WTC11 (cell line): Measurements from ENCODE around the gene ARHGAP6. TPM values are rescaled to one million over a fixed set of nuclear protein-coding genes. Genes with fewer than 3 reads are reported as not detected.

Experiments used
- ATAC-seq: fragments of 200-7000 bp; cut with Tn5 transposase; 2 replicates; pipeline ENCODE4 v1.10.0; 2021; ENCODE audit warnings: mild to moderate bottlenecking, moderate library complexity
- CTCF ChIA-PET: fragments of 300-600 bp; sonication (Branson Sonifier 250); formaldehyde crosslinking; loops from one replicate; lab custom pipeline; 2021; ENCODE audit warnings: antibody characterized with exemption; lab: Charles Lee
- POLR2A ChIA-PET: fragments of 350-600 bp; sonication (Branson Sonifier 250); formaldehyde crosslinking; loops from one replicate; lab custom pipeline; 2021; ENCODE audit warnings: antibody characterized with exemption; lab: Charles Lee
- DNase-seq: peaks from one replicate; pipeline ENCODE4 v3.0.0; 2021; ENCODE audit warnings: low spot score
- H3K27ac Mint-ChIP-seq: 2 replicates; pipeline ENCODE4 v1.8.0; 2021; ENCODE audit warnings: mixed read lengths
- H3K27me3 Mint-ChIP-seq: 2 replicates; pipeline ENCODE4 v1.8.0; 2021; ENCODE audit warnings: low read depth, mild to moderate bottlenecking, moderate library complexity, mixed read lengths
- H3K36me3 Mint-ChIP-seq: 2 replicates; pipeline ENCODE4 v1.8.0; 2021; ENCODE audit warnings: mixed read lengths
- H3K4me1 Mint-ChIP-seq: 2 replicates; pipeline ENCODE4 v1.8.0; 2022; ENCODE audit warnings: mixed read lengths
- H3K4me3 Mint-ChIP-seq: 2 replicates; pipeline ENCODE4 v1.8.0; 2021; ENCODE audit warnings: mild to moderate bottlenecking, moderate library complexity, mixed read lengths
- H3K9me3 Mint-ChIP-seq: 2 replicates; pipeline ENCODE4 v1.8.0; 2021; ENCODE audit warnings: mixed read lengths
- CBFB ChIP-seq: sonication (generic); formaldehyde crosslinking; IDR thresholded peaks from 2 replicates; pipeline ENCODE4 v1.8.1; 2022; ENCODE audit warnings: mild to moderate bottlenecking, low read depth, missing genetic modification reagents
- CREM ChIP-seq: sonication (generic); formaldehyde crosslinking; IDR thresholded peaks from 2 replicates; pipeline ENCODE4 v1.8.1; 2022; ENCODE audit warnings: mild to moderate bottlenecking, missing genetic modification reagents, moderate library complexity
- E2F1 ChIP-seq: sonication (generic); formaldehyde crosslinking; IDR thresholded peaks from 2 replicates; pipeline ENCODE4 v1.8.0; 2022; ENCODE audit warnings: mild to moderate bottlenecking, missing genetic modification reagents
- E2F4 ChIP-seq: sonication (generic); formaldehyde crosslinking; IDR thresholded peaks from 2 replicates; pipeline ENCODE4 v1.8.1; 2022; ENCODE audit warnings: low read depth, mild to moderate bottlenecking, moderate library complexity, missing genetic modification reagents, borderline replicate concordance
- ERG ChIP-seq: fragments of 250-450 bp; sonication (Bioruptor Pico); IDR thresholded peaks from 2 replicates; pipeline ENCODE4 v1.8.0; 2021; ENCODE audit warnings: mild to moderate bottlenecking
- FOXJ3 ChIP-seq: sonication (generic); formaldehyde crosslinking; IDR thresholded peaks from 2 replicates; pipeline ENCODE4 v1.9.0; 2021; ENCODE audit warnings: missing genetic modification reagents, mild to moderate bottlenecking, borderline replicate concordance
- FOXP1 ChIP-seq: sonication (generic); formaldehyde crosslinking; IDR thresholded peaks from 2 replicates; pipeline ENCODE4 v1.8.0; 2022; ENCODE audit warnings: missing genetic modification reagents, mild to moderate bottlenecking, moderate library complexity, borderline replicate concordance
- JUN ChIP-seq: sonication (generic); formaldehyde crosslinking; IDR thresholded peaks from 2 replicates; pipeline ENCODE4 v1.8.0; 2023; ENCODE audit warnings: mild to moderate bottlenecking, missing genetic modification reagents
- KAT7 ChIP-seq: sonication (generic); formaldehyde crosslinking; IDR thresholded peaks from 2 replicates; pipeline ENCODE4 v1.8.1; 2023; ENCODE audit warnings: missing genetic modification reagents, mild to moderate bottlenecking, borderline replicate concordance
- MLX ChIP-seq: sonication (generic); formaldehyde crosslinking; IDR thresholded peaks from 2 replicates; pipeline ENCODE4 v1.8.1; 2023; ENCODE audit warnings: mild to moderate bottlenecking, missing genetic modification reagents, moderate library complexity
- MYBL2 ChIP-seq: sonication (generic); formaldehyde crosslinking; IDR thresholded peaks from 2 replicates; pipeline ENCODE4 v1.8.1; 2023; ENCODE audit warnings: mild to moderate bottlenecking, moderate library complexity, missing genetic modification reagents
- NFATC4 ChIP-seq: fragments of 250-450 bp; sonication (Bioruptor Pico); IDR thresholded peaks from 2 replicates; pipeline ENCODE4 v1.9.0; 2021; ENCODE audit warnings: mild to moderate bottlenecking
- NR3C1 ChIP-seq: sonication (generic); formaldehyde crosslinking; conservative IDR thresholded peaks from 2 replicates; pipeline ENCODE4 v1.8.1; 2023; ENCODE audit warnings: low read depth, mild to moderate bottlenecking, missing genetic modification reagents
- RORB ChIP-seq: fragments of 250-450 bp; sonication (Bioruptor Pico); IDR thresholded peaks from 2 replicates; pipeline ENCODE4 v1.9.0; 2021; ENCODE audit warnings: mild to moderate bottlenecking
- SMAD3 ChIP-seq: sonication (generic); formaldehyde crosslinking; IDR thresholded peaks from 2 replicates; pipeline ENCODE4 v1.8.0; 2022; ENCODE audit warnings: missing genetic modification reagents, mild to moderate bottlenecking, borderline replicate concordance
- SMAD4 ChIP-seq: sonication (generic); formaldehyde crosslinking; IDR thresholded peaks from 2 replicates; pipeline ENCODE4 v1.8.0; 2022; ENCODE audit warnings: mild to moderate bottlenecking, missing genetic modification reagents
- TEAD1 ChIP-seq: sonication (generic); formaldehyde crosslinking; IDR thresholded peaks from 2 replicates; pipeline ENCODE4 v1.8.0; 2022; ENCODE audit warnings: mild to moderate bottlenecking, missing genetic modification reagents
- ZMAT4 ChIP-seq: fragments of 250-450 bp; sonication (Bioruptor Pico); IDR thresholded peaks from 2 replicates; pipeline ENCODE4 v1.9.0; 2021; ENCODE audit warnings: mild to moderate bottlenecking
- ZNF121 ChIP-seq: sonication (generic); formaldehyde crosslinking; IDR thresholded peaks from 2 replicates; pipeline ENCODE4 v1.8.0; 2023; ENCODE audit warnings: missing genetic modification reagents
- ZNF138 ChIP-seq: sonication (generic); formaldehyde crosslinking; conservative IDR thresholded peaks from 2 replicates; pipeline ENCODE4 v1.8.1; 2022; ENCODE audit warnings: mild to moderate bottlenecking, moderate library complexity, missing genetic modification reagents
- ZNF219 ChIP-seq: sonication (generic); formaldehyde crosslinking; IDR thresholded peaks from 2 replicates; pipeline ENCODE4 v1.8.0; 2023; ENCODE audit warnings: missing genetic modification reagents, mild to moderate bottlenecking, borderline replicate concordance
- ZNF263 ChIP-seq: sonication (generic); formaldehyde crosslinking; IDR thresholded peaks from 2 replicates; pipeline ENCODE4 v1.8.1; 2022; ENCODE audit warnings: low read depth, mild to moderate bottlenecking, moderate library complexity, missing genetic modification reagents
- ZNF416 ChIP-seq: fragments of 250-450 bp; sonication (Bioruptor Pico); IDR thresholded peaks from 2 replicates; pipeline ENCODE4 v1.9.0; 2021; ENCODE audit warnings: mild to moderate bottlenecking, inconsistent platforms
- ZNF512 ChIP-seq: sonication (generic); formaldehyde crosslinking; IDR thresholded peaks from 2 replicates; pipeline ENCODE4 v1.8.1; 2022; ENCODE audit warnings: missing genetic modification reagents, borderline replicate concordance
- ZSCAN18 ChIP-seq: fragments of 250-450 bp; sonication (Bioruptor Pico); IDR thresholded peaks from 2 replicates; pipeline ENCODE4 v2.1.2; 2022; ENCODE audit warnings: mild to moderate bottlenecking, moderate library complexity
- total RNA-seq: library from RNA; stranded (reverse); gene quantifications from 3 replicates; pipeline ENCODE4 v1.2.3, GENCODE V29; 2021

ARHGAP6 gene
- total RNA-seq, 1 experiment from 2014 or later = 1.0 TPM

- no peaks in the 10 kb centered on the region for H3K36me3 Mint-ChIP-seq
- no peak overlapping the region for H3K4me3 Mint-ChIP-seq
- no peaks in the 10 kb centered on the region for H3K4me1 Mint-ChIP-seq
- H3K27me3 Mint-ChIP-seq = no peaks in the 10 kb centered on the region
- H3K9me3 Mint-ChIP-seq = no peaks in the 10 kb centered on the region
- no peak for TF ChIP-seq ERG (CRISPR knock-in tag)
- no peak for TF ChIP-seq ZNF263 (CRISPR knock-in tag)
- no peak for TF ChIP-seq SMAD4 (CRISPR knock-in tag)
- no peak for TF ChIP-seq SMAD3 (CRISPR knock-in tag)
- no peak for TF ChIP-seq ZNF512 (CRISPR knock-in tag)
- no peak for TF ChIP-seq ZNF121 (CRISPR knock-in tag)
- no peak for TF ChIP-seq NR3C1
- TF ChIP-seq CREM (CRISPR knock-in tag) = no peak
- no peak for TF ChIP-seq E2F1
- no peak for TF ChIP-seq TEAD1 (CRISPR knock-in tag)
- TF ChIP-seq MLX (CRISPR knock-in tag) = no peak
- no peak for TF ChIP-seq ZNF138 (CRISPR knock-in tag)
- TF ChIP-seq, all 79 proteins: peak for 0
- POLR2A ChIA-PET = no interaction called here
- CTCF ChIA-PET = no interaction called here
- no peak overlapping the region for H3K27ac Mint-ChIP-seq
- DNase-seq = no peak
- ATAC-seq = no peak
Observed at GRCh38 chrX:11398139-11398538, 267.6 kb downstream of the ARHGAP6 start.

GRCh38 chrX:11397680-11398079 is 268.0 kb downstream of the ARHGAP6 start:
- ATAC-seq = no peak
- Mint-ChIP-seq H3K9me3 (no peaks in the 10 kb centered on the region), H3K27me3 (no peaks in the 10 kb centered on the region)

More at GRCh38 chrX:11397680-11398079, 268.0 kb downstream of the ARHGAP6 start:
- Mint-ChIP-seq H3K27ac (no peak overlapping the region), H3K4me3 (no peak overlapping the region), H3K4me1 (no peaks in the 10 kb centered on the region), H3K36me3 (no peaks in the 10 kb centered on the region)
- TF ChIP-seq ZMAT4 (CRISPR knock-in tag) = no peak
- no peak for TF ChIP-seq E2F4 (CRISPR knock-in tag)
- no peak for TF ChIP-seq KAT7 (CRISPR knock-in tag)
- no peak for TF ChIP-seq NFATC4 (CRISPR knock-in tag)
- no peak for TF ChIP-seq ZNF416 (CRISPR knock-in tag)
- no peak for TF ChIP-seq ZSCAN18
- no peak for TF ChIP-seq JUN
- TF ChIP-seq FOXP1 (CRISPR knock-in tag) = no peak
- no peak for TF ChIP-seq FOXJ3
- no peak for TF ChIP-seq MYBL2 (CRISPR knock-in tag)
- no peak for TF ChIP-seq RORB
- TF ChIP-seq CBFB (CRISPR knock-in tag) = no peak
- no peak for TF ChIP-seq ERG (CRISPR knock-in tag)
- no peak for TF ChIP-seq ZNF219 (CRISPR knock-in tag)
- DNase-seq = no peak
- POLR2A ChIA-PET = no interaction called here
- CTCF ChIA-PET = no interaction called here
